GM10847 (cell line): Measurements from ENCODE around the gene LYPLA2.

Source experiments
- POLR2A ChIP-seq: IDR thresholded peaks from 2 replicates; pipeline ENCODE4 v1.6.1; 2011; ENCODE audit not compliant: insufficient read length; ENCODE audit errors: extremely low read depth

The LYPLA2 gene

GRCh38 chr1:23838401-23838866 is 47.5 kb downstream of the LYPLA2 start:
- TF ChIP-seq POLR2A = no peak

- TF ChIP-seq POLR2A = no peak
These were observed 52.7 kb downstream of the LYPLA2 start for GRCh38 chr1:23843644-23844043.
